Tibial artery (tissue), 4 donors: ENCODE results near the gene STXBP4.

ENCODE experiments used
- DNase-seq, 2 donors: peaks; one replicate each; pipeline ENCODE4 v3.0.0-alpha.2; 2019
- H3K27ac ChIP-seq, 2 donors: fragments of 200-600 bp; sonication (generic) in 1 of 2; 1 replicate in 1 of 2; 2 replicates in 1 of 2; pipeline ENCODE4 v1.5.1; 2018 to 2019; ENCODE audit warnings: mild to moderate bottlenecking in 1 of 2
- H3K27me3 ChIP-seq, 2 donors: fragments of 200-600 bp; sonication (generic) in 1 of 2; one replicate each; pipeline versions ENCODE4 v1.5.1 to v1.6.0; 2016 to 2019
- H3K36me3 ChIP-seq, 3 donors: fragments of 200-600 bp; sonication (generic) in 2 of 3; one replicate each; pipeline ENCODE4 v1.5.1; 2016 to 2019; ENCODE audit warnings: mild to moderate bottlenecking in 2 of 3
- H3K4me1 ChIP-seq, 4 donors: fragments of 200-600 bp; sonication (generic) in 2 of 4; 1 replicate in 3 of 4; 2 replicates in 1 of 4; pipeline ENCODE4 v1.5.1; 2016 to 2019
- H3K4me3 ChIP-seq, 2 donors: fragments of 200-600 bp; sonication (generic) in 1 of 2; 1 replicate in 1 of 2; 2 replicates in 1 of 2; pipeline ENCODE4 v1.5.1; 2018 to 2019; ENCODE audit warnings: mild to moderate bottlenecking in 2 of 2
- H3K9me3 ChIP-seq, 3 donors: fragments of 200-600 bp; sonication (generic) in 1 of 3; one replicate each; pipeline ENCODE4 v1.5.1; 2016 to 2019
- CTCF ChIP-seq, 2 experiments: fragments of 200-600 bp in 1 of 2; fragments of 450-650 bp in 1 of 2; IDR thresholded peaks; one replicate each; pipeline ENCODE4 v1.5.1; 2017 to 2019; ENCODE audit warnings: antibody characterized with exemption in 2 of 2, mild to moderate bottlenecking in 1 of 2, moderate library complexity in 1 of 2
- intact Hi-C: fragments of 100-400 bp; cut with DNase I; formaldehyde crosslinking; loops from one replicate; pipeline ENCODE4 v1.15.0; 2023; ENCODE audit warnings: low total_unique reads

Gene STXBP4

GRCh38 chr17:54977744-54978143 is 9.2 kb downstream of the STXBP4 start:
- peaks cover 0 to 7% (median 0%) of the 10 kb centered on the region in 3 donors for H3K9me3 ChIP-seq
- no peaks in the 10 kb centered on the region for H3K27me3 ChIP-seq
- TF ChIP-seq CTCF (IDR thresholded peaks at IDR 0.05) = no peak
- no peak overlapping the region for H3K27ac ChIP-seq
- peaks cover 0 to 12% (median 4%) of the 10 kb centered on the region in 4 donors for H3K4me1 ChIP-seq
- H3K36me3 ChIP-seq = no peaks in the 10 kb centered on the region
- no peak overlapping the region for H3K4me3 ChIP-seq
- intact Hi-C loops = no loop called here
- no peak for DNase-seq

- intact Hi-C loops = no loop called here
- no peak for DNase-seq
Measured at GRCh38 chr17:54979657-54980056, 11.1 kb downstream of the STXBP4 start.

GRCh38 chr17:54980375-54980774 is 11.8 kb downstream of the STXBP4 start:
- peaks cover 0 to 26% (median 13%) of the 10 kb centered on the region in 4 donors for H3K4me1 ChIP-seq
- intact Hi-C loops = no loop called here
- no peak for DNase-seq
- no peaks in the 10 kb centered on the region for H3K27me3 ChIP-seq
- H3K36me3 ChIP-seq = no peaks in the 10 kb centered on the region
- no peak for TF ChIP-seq CTCF (IDR thresholded peaks at IDR 0.05)
- H3K9me3 ChIP-seq = peaks cover 0 to 7% (median 0%) of the 10 kb centered on the region in 3 donors
- no peak overlapping the region for H3K4me3 ChIP-seq
- H3K27ac ChIP-seq = no peak overlapping the region

More at GRCh38 chr17:54979657-54980056, 11.1 kb downstream of the STXBP4 start:
- H3K4me1 ChIP-seq = peaks cover 0 to 26% (median 13%) of the 10 kb centered on the region in 4 donors
- peaks cover 0 to 7% (median 0%) of the 10 kb centered on the region in 3 donors for H3K9me3 ChIP-seq
- no peak for TF ChIP-seq CTCF (IDR thresholded peaks at IDR 0.05)
- no peaks in the 10 kb centered on the region for H3K36me3 ChIP-seq
- no peak overlapping the region for H3K4me3 ChIP-seq
- H3K27ac ChIP-seq = no peak overlapping the region
- no peaks in the 10 kb centered on the region for H3K27me3 ChIP-seq

- intact Hi-C loops = no loop called here
- peaks cover 0 to 8% (median 0%) of the 10 kb centered on the region in 3 donors for H3K36me3 ChIP-seq
- no peak overlapping the region for H3K4me3 ChIP-seq
- no peaks in the 10 kb centered on the region for H3K27me3 ChIP-seq
- DNase-seq = peak in 1 of 2 donors; percentile 77
- H3K27ac ChIP-seq = peak overlapping the region; percentile 57 to 59
- peaks cover 0 to 7% (median 0%) of the 10 kb centered on the region in 3 donors for H3K9me3 ChIP-seq
- no peak for TF ChIP-seq CTCF (IDR thresholded peaks at IDR 0.05)
- peaks cover 0 to 26% (median 13%) of the 10 kb centered on the region in 4 donors for H3K4me1 ChIP-seq
Measured at GRCh38 chr17:54982399-54982798, 13.8 kb downstream of the STXBP4 start.

- intact Hi-C loops = no loop called here
- Histone ChIP-seq H3K27ac (peak overlapping the region; percentile 57 to 58), H3K4me1 (peaks cover 0 to 26% (median 13%) of the 10 kb centered on the region in 4 donors), H3K4me3 (no peak overlapping the region), H3K27me3 (no peaks in the 10 kb centered on the region), H3K36me3 (peaks cover 0 to 8% (median 0%) of the 10 kb centered on the region in 3 donors), H3K9me3 (peaks cover 0 to 7% (median 0%) of the 10 kb centered on the region in 3 donors)
- no peak for TF ChIP-seq CTCF (IDR thresholded peaks at IDR 0.05)
- no peak for DNase-seq
Measured at GRCh38 chr17:54983260-54983659, 14.7 kb downstream of the STXBP4 start.

- H3K27me3 ChIP-seq = no peaks in the 10 kb centered on the region
- intact Hi-C loops = no loop called here
- peaks cover 0 to 8% (median 6%) of the 10 kb centered on the region in 3 donors for H3K36me3 ChIP-seq
- peaks cover 0 to 26% (median 13%) of the 10 kb centered on the region in 4 donors for H3K4me1 ChIP-seq
- no peak overlapping the region for H3K4me3 ChIP-seq
- no peak for TF ChIP-seq CTCF (IDR thresholded peaks at IDR 0.05)
- no peak for DNase-seq
- peaks cover 0 to 3% (median 0%) of the 10 kb centered on the region in 3 donors for H3K9me3 ChIP-seq
- no peak overlapping the region for H3K27ac ChIP-seq
Measured at GRCh38 chr17:54985476-54985875, 16.9 kb downstream of the STXBP4 start.
